K562 (cell line): ENCODE data around the gene ARSA. TPM values are rescaled to one million over a fixed set of nuclear protein-coding genes. Genes with fewer than 3 reads are reported as not detected.

Experiments used
- GABPA ChIP-seq: fragments of 200-800 bp; sonication (Bioruptor generic); conservative IDR thresholded peaks from 2 replicates; pipeline ENCODE4 v1.6.1; 2016; ENCODE audit warnings: low read depth, missing genetic modification characterization, missing compliant biosample characterization
- GABPB1 ChIP-seq: sonication (generic); formaldehyde crosslinking; IDR thresholded peaks from 2 replicates; pipeline ENCODE4 v1.8.0; 2022; ENCODE audit warnings: mild to moderate bottlenecking, missing genetic modification reagents
- JUND ChIP-seq, 2 experiments: IDR thresholded peaks; 2 replicates in 1 of 2; 3 replicates in 1 of 2; pipeline ENCODE4 v1.6.1; 2011; ENCODE audit warnings: borderline replicate concordance in 2 of 2, low read depth in 2 of 2, low read length in 2 of 2, improper control_type of control experiment in 1 of 2, missing biosample characterization in 1 of 2, missing genetic modification characterization in 1 of 2, missing genetic modification reagents in 1 of 2
- KDM2B ChIP-seq: fragments of 250-450 bp; sonication (Bioruptor Pico); IDR thresholded peaks from 2 replicates; pipeline ENCODE4 v1.8.0; 2021; ENCODE audit warnings: mild to moderate bottlenecking, moderate library complexity
- PHF8 ChIP-seq: fragments of 200-600 bp; sonication (generic); IDR thresholded peaks from 2 replicates; pipeline ENCODE4 v1.6.1; 2012; ENCODE audit warnings: mixed run types, mild to moderate bottlenecking, inconsistent platforms, low read length, moderate library complexity, borderline replicate concordance
- POLR2A ChIP-seq: fragments of 450-650 bp; conservative IDR thresholded peaks from 2 replicates; pipeline ENCODE4 v1.6.1; 2016
- RB1 ChIP-seq: fragments of 450-650 bp; IDR thresholded peaks from 2 replicates; pipeline ENCODE4 v1.6.1; 2017; ENCODE audit warnings: low read depth, mild to moderate bottlenecking
- REST ChIP-seq, 2 experiments: fragments of 450-650 bp; formaldehyde crosslinking in 1 of 2; IDR thresholded peaks; 2 replicates each; pipeline versions ENCODE4 v1.4.0 to v1.6.1; 2014 to 2020; ENCODE audit warnings: mild to moderate bottlenecking in 2 of 2, borderline replicate concordance in 1 of 2, low read depth in 1 of 2
- RREB1 ChIP-seq: fragments of 250-450 bp; sonication (Bioruptor Pico); IDR thresholded peaks from 2 replicates; pipeline ENCODE4 v1.4.0; 2020
- TFAP4 ChIP-seq: sonication (generic); formaldehyde crosslinking; IDR thresholded peaks from 2 replicates; pipeline ENCODE4 v1.8.0; 2022; ENCODE audit warnings: missing genetic modification reagents, mild to moderate bottlenecking, moderate library complexity, borderline replicate concordance
- polyA plus RNA-seq, 8 experiments: library from polyadenylated mRNA; depleted of rRNA in 4 of 8; stranded (reverse) in 5 of 8; unstranded in 3 of 8; fragments of >200 nt; fragmentation: Nextera tagmentation in 2 of 8; fragmentation: Illumina TruSeq in 1 of 8; extraction: Ambion mirVana in 2 of 8; extraction: Trizol in 1 of 8; gene quantifications; 2 replicates each; pipeline versions ENCODE4 v1.2.1 to v1.2.3, GENCODE V29; 2011 to 2014; ENCODE audit warnings: inconsistent platforms in 1 of 8, missing spikeins in 1 of 8
- total RNA-seq, 7 experiments: library from RNA; depleted of rRNA in 6 of 7; stranded (reverse); fragments of >200 nt in 6 of 7; fragmentation: Illumina TruSeq in 2 of 7; extraction: Trizol in 2 of 7; gene quantifications; 2 replicates each; pipeline versions ENCODE4 v1.2.1 to v1.2.3, GENCODE V29; 2011 to 2021; ENCODE audit warnings: low replicate concordance in 1 of 7

The ARSA gene
- total and polyA plus RNA-seq, 9 of the 15 experiments (the other 6 are each of a cell fraction or from before 2014, with no cell fraction given) = 0.32 to 10.9 (median 1.8) TPM; not detected in 1

- TF ChIP-seq RREB1 = no peak
- no peak for TF ChIP-seq REST (IDR thresholded peaks at IDR 0.05; ENCODE audit: borderline replicate concordance)
- no peak for TF ChIP-seq REST (CRISPR knock-in tag; IDR thresholded peaks at IDR 0.05; ENCODE audit: low read depth)
- peak; percentile 57; the same call in 1 of the 2 replicates for TF ChIP-seq TFAP4 (CRISPR knock-in tag)
- 0 out of 2 replicates have a peak, but pooled peaks have one; percentile 38 for TF ChIP-seq KDM2B
- peak; percentile 71; the same call in 1 of the 2 replicates for TF ChIP-seq PHF8
- TF ChIP-seq GABPA = peak; percentile 65
- TF ChIP-seq GABPB1 (CRISPR knock-in tag) = peak; percentile 14; the same call in 1 of the 2 replicates
- TF ChIP-seq JUND (IDR thresholded peaks at IDR 0.05; ENCODE audit: borderline replicate concordance, low read depth, low read length) = no peak
- no peak for TF ChIP-seq JUND (tag; IDR thresholded peaks at IDR 0.05; ENCODE audit: borderline replicate concordance, low read depth, low read length)
- TF ChIP-seq RB1 = no peak
- TF ChIP-seq POLR2A = peak; percentile 62; the same call in 1 of the 2 replicates
Observed at GRCh38 chr22:50627642-50628542, at the start of gene ARSA (continued).
